Mesenchymal stem cell (in vitro differentiated cells and primary cell): ENCODE data around the gene COL25A1.
A peak's percentile ranks its signal among the peaks of the same experiment; 100 is the strongest.

Experiments used
- DNase-seq: peaks from one replicate; pipeline ENCODE4 v3.0.0-alpha.2; 2013
- H2AFZ ChIP-seq: one replicate; pipeline ENCODE4 v1.6.1; 2013; ENCODE audit warnings: low read depth, mild to moderate bottlenecking, control low read depth, inconsistent platforms, low read length, moderate library complexity
- H2AK5ac ChIP-seq: 2 replicates; pipeline ENCODE4 v1.6.1; 2013; ENCODE audit warnings: low read length, moderate library complexity, mild to moderate bottlenecking, inconsistent platforms; ENCODE audit not compliant: severe bottlenecking
- H2BK120ac ChIP-seq: one replicate; pipeline ENCODE4 v1.6.1; 2013; ENCODE audit warnings: low read depth, mild to moderate bottlenecking, inconsistent platforms, low read length, moderate library complexity
- H2BK12ac ChIP-seq, 2 experiments: one replicate each; pipeline ENCODE4 v1.6.1; 2013; ENCODE audit warnings: inconsistent platforms in 2 of 2, low read length in 2 of 2, mild to moderate bottlenecking in 2 of 2, moderate library complexity in 2 of 2, control low read depth in 1 of 2
- H2BK15ac ChIP-seq: one replicate; pipeline ENCODE4 v1.6.1; 2013; ENCODE audit warnings: mild to moderate bottlenecking, low read depth, inconsistent platforms; ENCODE audit not compliant: poor library complexity, severe bottlenecking
- H2BK5ac ChIP-seq: 2 replicates; pipeline ENCODE4 v1.6.1; 2013; ENCODE audit warnings: low read depth, mild to moderate bottlenecking, low read length, control low read depth, inconsistent platforms; ENCODE audit not compliant: poor library complexity, severe bottlenecking
- H3K14ac ChIP-seq, 2 experiments: one replicate each; pipeline ENCODE4 v1.6.1; 2013; ENCODE audit warnings: inconsistent platforms in 2 of 2, low read length in 2 of 2, control low read depth in 1 of 2, mild to moderate bottlenecking in 1 of 2, moderate library complexity in 1 of 2
- H3K18ac ChIP-seq, 2 experiments: one replicate each; pipeline ENCODE4 v1.6.1; 2013; ENCODE audit warnings: inconsistent platforms in 2 of 2, low read length in 2 of 2, control low read depth in 1 of 2, low read depth in 1 of 2, mild to moderate bottlenecking in 1 of 2
- H3K23ac ChIP-seq, 2 experiments: one replicate each; pipeline ENCODE4 v1.6.1; 2013; ENCODE audit warnings: inconsistent platforms in 2 of 2, low read length in 2 of 2, mild to moderate bottlenecking in 2 of 2, moderate library complexity in 2 of 2, control low read depth in 1 of 2
- H3K27ac ChIP-seq: 2 replicates; pipeline ENCODE4 v1.5.1; 2013; ENCODE audit warnings: mild to moderate bottlenecking, moderate library complexity, low read length, control low read depth, inconsistent platforms; ENCODE audit not compliant: poor library complexity, severe bottlenecking
- H3K27me3 ChIP-seq, 2 experiments: 2 replicates each; pipeline versions ENCODE4 v1.6.1 to v1.7.0; 2013; ENCODE audit warnings: low read length in 2 of 2, mild to moderate bottlenecking in 2 of 2, moderate library complexity in 2 of 2, control low read depth in 1 of 2, inconsistent platforms in 1 of 2; ENCODE audit not compliant: control insufficient read depth in 1 of 2, insufficient read depth in 1 of 2
- H3K36me3 ChIP-seq, 2 experiments: 2 replicates each; pipeline versions ENCODE4 v1.6.1 to v1.7.0; 2013; ENCODE audit warnings: low read length in 2 of 2, control low read depth in 1 of 2, inconsistent platforms in 1 of 2, low read depth in 1 of 2, mild to moderate bottlenecking in 1 of 2; ENCODE audit not compliant: insufficient read depth in 2 of 2, control insufficient read depth in 1 of 2
- H3K4ac ChIP-seq, 2 experiments: one replicate each; pipeline ENCODE4 v1.6.1; 2013; ENCODE audit warnings: inconsistent platforms in 2 of 2, low read length in 2 of 2, mild to moderate bottlenecking in 2 of 2, moderate library complexity in 2 of 2, control low read depth in 1 of 2, low read depth in 1 of 2
- H3K4me1 ChIP-seq: 2 replicates; pipeline ENCODE4 v1.6.1; 2013; ENCODE audit warnings: low read depth, low read length, control low read depth; ENCODE audit not compliant: control insufficient read depth, insufficient read depth
- H3K4me2 ChIP-seq: 2 replicates; pipeline ENCODE4 v1.6.1; 2013; ENCODE audit warnings: low read length, mild to moderate bottlenecking, inconsistent platforms; ENCODE audit not compliant: poor library complexity, severe bottlenecking
- H3K4me3 ChIP-seq, 2 experiments: 2 replicates each; pipeline versions ENCODE4 v1.5.1 to v1.7.0; 2013; ENCODE audit warnings: low read length in 2 of 2, mild to moderate bottlenecking in 2 of 2, control low read depth in 1 of 2, low read depth in 1 of 2; ENCODE audit not compliant: insufficient read depth in 1 of 2
- H3K79me1 ChIP-seq: replicated peaks from 2 replicates; pipeline ENCODE4 v1.6.1; 2013; ENCODE audit warnings: mild to moderate bottlenecking, control low read depth, low read length, inconsistent platforms; ENCODE audit not compliant: poor library complexity, severe bottlenecking
- H3K9ac ChIP-seq: 2 replicates; pipeline ENCODE4 v1.7.0; 2013; ENCODE audit warnings: mild to moderate bottlenecking, low read length, moderate library complexity
- H3K9me3 ChIP-seq: 2 replicates; pipeline ENCODE4 v1.7.0; 2013; ENCODE audit warnings: mild to moderate bottlenecking, low read length; ENCODE audit not compliant: control insufficient read depth
- H4K8ac ChIP-seq: one replicate; pipeline ENCODE4 v1.6.1; 2013; ENCODE audit warnings: inconsistent platforms, mild to moderate bottlenecking, low read length, moderate library complexity
- H4K91ac ChIP-seq: one replicate; pipeline ENCODE4 v1.6.1; 2013; ENCODE audit warnings: mild to moderate bottlenecking, low read length, inconsistent platforms
- WGBS: methylation state at CpG from one replicate; pipeline ENCODE4 v1.1.7; 2013; ENCODE audit warnings: mixed read lengths; 5-methylcytosine and 5-hydroxymethylcytosine counted together

The COL25A1 gene

DNA sequence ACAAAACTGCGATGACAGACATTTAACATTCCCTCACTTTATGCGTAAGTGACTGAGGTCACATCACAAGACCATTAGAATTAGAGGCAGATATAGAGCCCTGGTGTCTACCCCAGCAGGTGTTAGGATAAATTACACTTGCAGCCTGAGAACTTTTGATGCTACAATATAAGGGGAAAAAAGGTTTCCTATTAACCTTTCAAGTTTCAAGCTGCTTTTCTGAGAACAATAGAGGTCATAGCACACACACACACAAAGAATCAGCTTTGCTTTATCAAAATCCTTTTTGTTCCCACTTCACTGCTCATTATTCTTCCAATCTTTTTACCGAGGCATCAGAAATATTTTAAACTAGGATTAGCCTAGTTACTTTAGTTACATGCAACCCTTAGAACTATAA is 119.8 kb downstream of the COL25A1 start:
- Histone ChIP-seq H2BK15ac (no peak overlapping the region), H3K36me3 (no peaks in the 10 kb centered on the region), H3K14ac (no peak overlapping the region), H3K4me3 (no peak overlapping the region), H2AFZ (no peak overlapping the region), H3K27me3 (no peaks in the 10 kb centered on the region), H3K18ac (no peak overlapping the region), H4K91ac (no peak overlapping the region), H3K9ac (no peak overlapping the region), H2BK5ac (no peak overlapping the region), H3K9me3 (no peaks in the 10 kb centered on the region), H3K4ac (no peak overlapping the region), H2BK120ac (no peak overlapping the region), H3K4me2 (no peak overlapping the region), H3K79me1 (no peaks in the 10 kb centered on the region), H3K23ac (no peak overlapping the region), H4K8ac (no peak overlapping the region), H2AK5ac (no peak overlapping the region), H3K27ac (no peak overlapping the region), H3K4me1 (no peaks in the 10 kb centered on the region), H2BK12ac (no peak overlapping the region)
- 50% methylated on average over 2 of the region's 3 CpGs for WGBS
- DNase-seq: no peak

DNA sequence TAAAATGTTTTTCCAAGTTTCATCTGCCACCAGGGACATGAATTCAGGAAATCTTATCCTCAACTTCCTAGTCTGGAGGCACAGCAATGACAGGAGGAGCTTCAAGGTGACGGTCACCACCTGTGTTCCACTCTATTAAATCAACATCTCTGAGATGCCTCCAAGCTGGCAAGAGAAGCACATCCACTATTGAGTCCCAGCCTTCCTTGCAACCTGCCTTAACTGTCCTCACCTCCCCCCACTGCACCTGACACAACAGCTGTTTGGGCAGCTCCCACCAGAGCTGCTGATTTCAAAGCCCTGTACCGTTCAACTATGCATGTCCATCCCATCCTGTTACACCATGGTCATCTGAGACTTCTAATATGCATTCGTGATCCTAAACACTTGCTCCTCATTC is 123.4 kb downstream of the COL25A1 start:
- no peak overlapping the region for H2AFZ ChIP-seq
- no peaks in the 10 kb centered on the region for H3K79me1 ChIP-seq
- WGBS: 89% methylated on average over 2 of the region's 3 CpGs

GRCh38 chr4:109177096-109177810 is 125.2 kb downstream of the COL25A1 start:
- Histone ChIP-seq H4K8ac (no peak overlapping the region), H3K4me2 (no peak overlapping the region), H2BK15ac (no peak overlapping the region), H3K9me3 (no peaks in the 10 kb centered on the region), H3K27me3 (no peaks in the 10 kb centered on the region), H3K4ac (no peak overlapping the region), H4K91ac (no peak overlapping the region), H2AK5ac (no peak overlapping the region), H3K14ac (no peak overlapping the region), H3K9ac (no peak overlapping the region), H2AFZ (no peak overlapping the region), H3K23ac (no peak overlapping the region), H2BK120ac (no peak overlapping the region), H2BK12ac (no peak overlapping the region), H3K36me3 (no peaks in the 10 kb centered on the region), H3K4me1 (no peaks in the 10 kb centered on the region), H3K79me1 (no peaks in the 10 kb centered on the region), H3K18ac (no peak overlapping the region), H2BK5ac (no peak overlapping the region), H3K4me3 (no peak overlapping the region), H3K27ac (no peak overlapping the region)
- no peak for DNase-seq
- 78% methylated on average over 6 of the region's 6 CpGs for WGBS

More for the DNA sequence above, 123.4 kb downstream of the COL25A1 start:
- Histone ChIP-seq H3K18ac (no peak overlapping the region), H3K4me1 (no peaks in the 10 kb centered on the region), H2BK120ac (no peak overlapping the region), H3K36me3 (no peaks in the 10 kb centered on the region), H4K8ac (no peak overlapping the region), H3K4me3 (no peak overlapping the region), H3K27ac (no peak overlapping the region), H2BK15ac (no peak overlapping the region), H2AK5ac (no peak overlapping the region), H3K4me2 (no peak overlapping the region), H3K27me3 (no peaks in the 10 kb centered on the region), H2BK5ac (no peak overlapping the region), H3K23ac (no peak overlapping the region), H3K4ac (no peak overlapping the region), H3K9ac (no peak overlapping the region), H3K14ac (no peak overlapping the region), H2BK12ac (no peak overlapping the region), H4K91ac (no peak overlapping the region), H3K9me3 (no peaks in the 10 kb centered on the region)
- DNase-seq: no peak

DNA sequence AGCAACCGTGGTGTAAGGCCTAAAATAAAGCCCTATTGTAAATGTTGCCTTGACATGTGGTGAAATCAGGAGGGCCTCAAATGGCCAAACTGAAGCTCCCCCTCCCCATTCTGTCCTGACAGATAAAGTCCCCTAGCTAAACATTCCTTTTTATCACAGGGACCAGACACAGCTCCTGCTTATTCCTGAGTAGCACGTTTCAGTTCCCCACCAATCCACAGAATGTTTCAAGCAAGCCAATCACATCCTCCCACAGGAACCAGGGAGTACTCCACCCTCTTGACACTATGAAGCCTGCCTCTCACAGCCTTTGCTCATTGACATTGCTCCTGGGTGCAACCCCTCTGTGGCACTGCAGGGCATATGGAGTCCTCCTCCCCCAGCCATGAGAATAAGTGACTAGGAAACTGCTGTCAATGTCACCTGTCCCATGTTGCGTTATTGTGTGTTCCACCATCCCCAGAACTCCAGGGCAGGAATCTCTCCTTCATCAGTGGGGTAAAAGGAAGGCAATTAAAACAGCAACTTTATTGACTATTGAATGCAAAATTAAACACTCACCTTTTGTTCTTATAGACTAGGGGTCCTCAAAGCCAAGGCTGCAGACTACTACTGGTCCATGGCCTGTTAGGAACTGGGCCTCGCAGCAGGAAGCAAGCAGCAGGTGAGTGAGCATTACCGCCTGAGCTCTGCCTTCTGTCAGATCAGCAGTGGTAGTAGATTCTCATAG is 128.1 kb downstream of the COL25A1 start:
- H3K27ac ChIP-seq: no peak overlapping the region
- H2BK5ac ChIP-seq: no peak overlapping the region
- no peaks in the 10 kb centered on the region for H3K79me1 ChIP-seq
- no peak overlapping the region for H3K9ac ChIP-seq
- no peak overlapping the region for H2BK15ac ChIP-seq
- H3K14ac ChIP-seq: no peak overlapping the region
- no peak for DNase-seq
- no peak overlapping the region for H3K4me2 ChIP-seq
- no peak overlapping the region for H2AFZ ChIP-seq
- H4K91ac ChIP-seq: peak overlapping the region; percentile 20
- H2BK120ac ChIP-seq: no peak overlapping the region
- peak overlapping the region in 1 of 2 experiments; percentile 78 for H2BK12ac ChIP-seq
- no peaks in the 10 kb centered on the region for H3K27me3 ChIP-seq
- no peak overlapping the region for H2AK5ac ChIP-seq
- no peak overlapping the region for H4K8ac ChIP-seq
- H3K18ac ChIP-seq: no peak overlapping the region
- no peaks in the 10 kb centered on the region for H3K36me3 ChIP-seq
- H3K23ac ChIP-seq: no peak overlapping the region
- no peak overlapping the region for H3K4ac ChIP-seq
- no peak overlapping the region for H3K4me3 ChIP-seq
- WGBS: 82% methylated on average over 4 of the region's 5 CpGs
- no peaks in the 10 kb centered on the region for H3K4me1 ChIP-seq
- no peaks in the 10 kb centered on the region for H3K9me3 ChIP-seq
